Naive B cell (primary cell): ENCODE data around the gene SYT8. TPM values are rescaled to one million over a fixed set of nuclear protein-coding genes. Genes with fewer than 3 reads are reported as not detected.
"Not testable (repeated sequence)": the region's sequence is repeated elsewhere in the genome, so short reads cannot be mapped to it uniquely, and the experiment has no call there.

ENCODE experiments used
- ATAC-seq, 2 donors: fragments of 150-1000 bp; cut with Tn5 transposase; 2 replicates each; pipeline ENCODE4 v1.10.0; 2021; ENCODE audit warnings: low read depth in 2 of 2, mild to moderate bottlenecking in 2 of 2, moderate library complexity in 2 of 2
- DNase-seq: peaks from one replicate; pipeline ENCODE4 v3.0.0; 2022
- H3K27ac Mint-ChIP-seq, 6 donors: one replicate each; pipeline ENCODE4 v1.8.0; 2020 to 2022; ENCODE audit warnings: mild to moderate bottlenecking in 6 of 6, mixed read lengths in 6 of 6, moderate library complexity in 5 of 6, inconsistent platforms in 2 of 6
- H3K27me3 Mint-ChIP-seq, 3 donors: one replicate each; pipeline ENCODE4 v1.8.0; 2021 to 2022; ENCODE audit warnings: mixed read lengths in 3 of 3, mild to moderate bottlenecking in 1 of 3
- H3K36me3 Mint-ChIP-seq, 2 donors: one replicate each; pipeline ENCODE4 v1.8.0; 2020 to 2022; ENCODE audit warnings: mixed read lengths in 2 of 2, inconsistent platforms in 1 of 2, mild to moderate bottlenecking in 1 of 2
- H3K4me1 Mint-ChIP-seq, 3 donors: one replicate each; pipeline ENCODE4 v1.8.0; 2020 to 2022; ENCODE audit warnings: mixed read lengths in 3 of 3, inconsistent platforms in 1 of 3, mild to moderate bottlenecking in 1 of 3, moderate library complexity in 1 of 3
- H3K4me3 Mint-ChIP-seq, 8 donors: one replicate each; pipeline ENCODE4 v1.8.0; 2020 to 2022; ENCODE audit warnings: mild to moderate bottlenecking in 8 of 8, mixed read lengths in 8 of 8, moderate library complexity in 8 of 8, inconsistent platforms in 2 of 8
- H3K9me3 Mint-ChIP-seq, 7 donors: one replicate each; pipeline ENCODE4 v1.8.0; 2020 to 2022; ENCODE audit warnings: mixed read lengths in 7 of 7, mild to moderate bottlenecking in 5 of 7, inconsistent platforms in 2 of 7, moderate library complexity in 1 of 7
- polyA plus RNA-seq, 6 donors: library from polyadenylated mRNA; unstranded; fragments of 300-500 nt; fragmentation: Illumina TruSeq; gene quantifications; one replicate each; pipeline ENCODE4 v1.2.3, GENCODE V29; 2021; ENCODE audit warnings: low read depth in 6 of 6

Gene SYT8
- polyA plus RNA-seq, 6 donors from 2014 or later: not detected

GRCh38 chr11:1882265-1883238 lies 47.8 kb downstream of the SYT8 start:
- ATAC-seq: peak; percentile 90 to 91
- H3K27me3 Mint-ChIP-seq: no peaks in the 10 kb centered on the region
- H3K4me3 Mint-ChIP-seq: peak overlapping the region in 4 of 8 donors; percentile 47 to 61 (median 54)
- H3K27ac Mint-ChIP-seq: peak overlapping the region in 4 of 6 donors; percentile 21 to 75 (median 38)
- no peaks in the 10 kb centered on the region for H3K36me3 Mint-ChIP-seq
- peaks cover 14 to 43% (median 36%) of the 10 kb centered on the region in 3 donors for H3K4me1 Mint-ChIP-seq
- DNase-seq: peak; percentile 69
- H3K9me3 Mint-ChIP-seq: no peaks in the 10 kb centered on the region

- H3K27ac Mint-ChIP-seq: no peak overlapping the region
These were observed 48.8 kb downstream of the SYT8 start for GRCh38 chr11:1883346-1884302.

GRCh38 chr11:1884303-1884700 lies 49.5 kb downstream of the SYT8 start:
- peaks cover 17 to 39% (median 38%) of the 10 kb centered on the region in 3 donors for H3K4me1 Mint-ChIP-seq
- H3K27ac Mint-ChIP-seq: no peak overlapping the region
- H3K36me3 Mint-ChIP-seq: no peaks in the 10 kb centered on the region
- DNase-seq (no peak), ATAC-seq (no peak)
- H3K4me3 Mint-ChIP-seq: no peak overlapping the region
- H3K27me3 Mint-ChIP-seq: no peaks in the 10 kb centered on the region
- no peaks in the 10 kb centered on the region for H3K9me3 Mint-ChIP-seq

More at GRCh38 chr11:1883346-1884302, 48.8 kb downstream of the SYT8 start:
- ATAC-seq: no peak
- Mint-ChIP-seq H3K4me1 (peaks cover 13 to 40% (median 37%) of the 10 kb centered on the region in 3 donors), H3K36me3 (no peaks in the 10 kb centered on the region), H3K9me3 (no peaks in the 10 kb centered on the region), H3K27me3 (no peaks in the 10 kb centered on the region), H3K4me3 (no peak overlapping the region)
- no peak for DNase-seq

GRCh38 chr11:1886551-1886950 lies 51.8 kb downstream of the SYT8 start:
- H3K9me3 Mint-ChIP-seq, H3K27me3 Mint-ChIP-seq, DNase-seq, H3K4me3 Mint-ChIP-seq, H3K36me3 Mint-ChIP-seq, ATAC-seq: not testable (repeated sequence)
- H3K4me1 Mint-ChIP-seq: peaks cover 13 to 39% (median 31%) of the 10 kb centered on the region in 3 donors
- H3K27ac Mint-ChIP-seq: peak overlapping the region in 1 of 6 donors; percentile 33

Other genes with a start within 250 kb of the SYT8 start
- not detected for gene KRTAP5-1, start 249.7 kb upstream of the SYT8 start, polyA plus RNA-seq
- not detected for gene KRTAP5-2, start 236.7 kb upstream of the SYT8 start, polyA plus RNA-seq
- not detected for gene KRTAP5-3, start 226.5 kb upstream of the SYT8 start, polyA plus RNA-seq
- gene KRTAP5-4, start 212.9 kb upstream of the SYT8 start, polyA plus RNA-seq: not detected
- not detected for gene KRTAP5-5, start 205.2 kb upstream of the SYT8 start, polyA plus RNA-seq
- gene KRTAP5-6, start 137.8 kb upstream of the SYT8 start, polyA plus RNA-seq: not detected
- gene IFITM10, start 84.4 kb upstream of the SYT8 start, polyA plus RNA-seq: not detected
- gene CTSD, start 71.1 kb upstream of the SYT8 start, polyA plus RNA-seq: 10 to 100 TPM; 40.6 to 59.5 (median 51.8) TPM
- 10 to 100 TPM in 2 of 6 donors, 1 to 10 TPM in 4; 3.9 to 12.2 (median 7.2) TPM for gene TNNI2, start 4.0 kb downstream of the SYT8 start, polyA plus RNA-seq
- 100 to 1,000 TPM; 342 to 587 (median 422) TPM for gene LSP1, start 18.1 kb downstream of the SYT8 start, polyA plus RNA-seq
- gene PRR33, start 56.9 kb downstream of the SYT8 start, polyA plus RNA-seq: under 1 TPM in 4 of 6 donors, not detected in 2; 0.08 to 0.44 (median 0.16) TPM
- gene TNNT3, start 84.7 kb downstream of the SYT8 start, polyA plus RNA-seq: under 1 TPM in 2 of 6 donors, not detected in 4; 0.43 to 0.92 TPM
- gene MRPL23, start 112.3 kb downstream of the SYT8 start, polyA plus RNA-seq: 10 to 100 TPM; 14.0 to 62.7 (median 34.9) TPM
- gene H19, start 162.9 kb downstream of the SYT8 start, polyA plus RNA-seq: not detected